Pancreas (tissue), 10 donors: ENCODE measurements around the gene CTNNAL1. TPM values are rescaled to one million over a fixed set of nuclear protein-coding genes. Genes with fewer than 3 reads are reported as not detected.
"Not testable (repeated sequence)": the region's sequence is repeated elsewhere in the genome, so short reads cannot be mapped to it uniquely, and the experiment has no call there.

Experiments
- ATAC-seq, 4 donors: fragments of 200-7000 bp; cut with Tn5 transposase; one replicate each; pipeline versions ENCODE4 v1.8.0 to v1.9.1; 2020; ENCODE audit warnings: mild to moderate bottlenecking in 4 of 4, moderate library complexity in 4 of 4
- DNase-seq, 6 donors: peaks; one replicate each; pipeline ENCODE4 v3.0.0-alpha.2; 2020
- FAIRE-seq: peaks from 2 replicates; lab custom pipeline; 2012; peaks lifted over from hg19 to GRCh38; lab: Jason Lieb, UNC
- H3K27ac ChIP-seq, 4 donors: fragments of 200-600 bp; sonication (generic); 1 replicate in 3 of 4; 2 replicates in 1 of 4; pipeline versions ENCODE4 v1.5.0 to v1.8.0; 2020
- H3K27me3 ChIP-seq, 4 donors: fragments of 200-600 bp; one replicate each; pipeline ENCODE4 v1.8.0; 2021
- H3K36me3 ChIP-seq, 3 donors: fragments of 200-600 bp; sonication (generic) in 1 of 3; one replicate each; pipeline versions ENCODE4 v1.5.0 to v1.8.0; 2020 to 2021
- H3K4me1 ChIP-seq, 3 donors: fragments of 200-600 bp; one replicate each; pipeline ENCODE4 v1.8.0; 2021
- H3K4me3 ChIP-seq, 4 donors: fragments of 200-600 bp; sonication (generic) in 2 of 4; one replicate each; pipeline versions ENCODE4 v1.5.0 to v1.8.0; 2020 to 2021
- H3K9me3 ChIP-seq, 4 donors: fragments of 200-600 bp; one replicate each; pipeline ENCODE4 v1.8.0; 2021
- WGBS, 2 donors: extraction: QIAGEN DNeasy Blood & Tissue Kit; methylation state at CpG; one replicate each; pipeline ENCODE4 v1.1.7; 2013; 5-methylcytosine and 5-hydroxymethylcytosine counted together
- intact Hi-C, 3 donors: fragments of 100-400 bp; cut with DNase I; formaldehyde crosslinking; loops; one replicate each; pipeline versions ENCODE4 v1.11.1 to v1.14.2; 2022
- polyA plus RNA-seq, 2 donors: library from polyadenylated mRNA; stranded (reverse); fragments of 200-250 nt; gene quantifications; one replicate each; pipeline ENCODE4 v1.2.3, GENCODE V29; 2013
- total RNA-seq, 6 donors: library from RNA; stranded (reverse); fragmentation: NEBNext Ultra II Directional in 4 of 6; extraction: Animal tissue kit (Norgen Biotek cat#: 25700) in 4 of 6; gene quantifications; one replicate each; pipeline versions ENCODE4 v1.2.1 to v1.2.4, GENCODE V29; 2021 to 2023
- TF ChIP-seq, protein P1 (sequence below), 4 donors: fragments of 200-600 bp; sonication (generic) in 3 of 4; IDR thresholded peaks; one replicate each; pipeline versions ENCODE4 v1.5.0 to v1.8.0; 2021; ENCODE audit warnings: antibody characterized with exemption in 4 of 4
- donor health status: healthy with polysubstance abuse.
- donor health status: DM: no; HTN: no; CAD: no; lungs with moderate emphysema.
- donor health status: DM: no; HTN: no; CAD: no.
- donor health status: control.
- donor health status: control.
- donor health status: Bipolar disorder and iron deficiency.
- donor health status: DM: yes; HTN: yes; CAD: no.
- donor health status: DM: no; HTN: no; CAD: no.
- donor health status: DM: no; HTN: no; CAD: no.
- donor health status: DM: yes; HTN: yes; CAD: no.

Gene CTNNAL1
- total and polyA plus RNA-seq, 8 donors = 8.8 to 29.7 (median 16.6) TPM

- DNase-seq (peak; percentile 89 to 96 (median 94)), FAIRE-seq (no peak), ATAC-seq (peak; percentile 88 to 95 (median 90))
- Histone ChIP-seq H3K4me1 (peaks cover 6 to 18% (median 7%) of the 10 kb centered on the region in 3 donors), H3K36me3 (no peaks in the 10 kb centered on the region), H3K9me3 (no peaks in the 10 kb centered on the region), H3K27ac (peak within 1 kb of the TSS; percentile 77 to 94 (median 91)), H3K4me3 (peak within 1 kb of the TSS; percentile 54 to 93 (median 88)), H3K27me3 (no peaks in the 10 kb centered on the region)
- intact Hi-C loops = no loop called here
- TF ChIP-seq, protein P1, sequence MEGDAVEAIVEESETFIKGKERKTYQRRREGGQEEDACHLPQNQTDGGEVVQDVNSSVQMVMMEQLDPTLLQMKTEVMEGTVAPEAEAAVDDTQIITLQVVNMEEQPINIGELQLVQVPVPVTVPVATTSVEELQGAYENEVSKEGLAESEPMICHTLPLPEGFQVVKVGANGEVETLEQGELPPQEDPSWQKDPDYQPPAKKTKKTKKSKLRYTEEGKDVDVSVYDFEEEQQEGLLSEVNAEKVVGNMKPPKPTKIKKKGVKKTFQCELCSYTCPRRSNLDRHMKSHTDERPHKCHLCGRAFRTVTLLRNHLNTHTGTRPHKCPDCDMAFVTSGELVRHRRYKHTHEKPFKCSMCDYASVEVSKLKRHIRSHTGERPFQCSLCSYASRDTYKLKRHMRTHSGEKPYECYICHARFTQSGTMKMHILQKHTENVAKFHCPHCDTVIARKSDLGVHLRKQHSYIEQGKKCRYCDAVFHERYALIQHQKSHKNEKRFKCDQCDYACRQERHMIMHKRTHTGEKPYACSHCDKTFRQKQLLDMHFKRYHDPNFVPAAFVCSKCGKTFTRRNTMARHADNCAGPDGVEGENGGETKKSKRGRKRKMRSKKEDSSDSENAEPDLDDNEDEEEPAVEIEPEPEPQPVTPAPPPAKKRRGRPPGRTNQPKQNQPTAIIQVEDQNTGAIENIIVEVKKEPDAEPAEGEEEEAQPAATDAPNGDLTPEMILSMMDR (IDR thresholded peaks at IDR 0.05) = no peak
- 0 to 2% methylated on average over 40 to 48 of the region's 48 CpGs for WGBS, 2 donors
These were observed 79.5 kb downstream of the CTNNAL1 start, which contains the start of gene ELP1 for GRCh38 chr9:108933718-108934322. Gene ELP1, minus strand, starts transcription at chr9:108934124. Its CDS starts 2,978 bp downstream, at chr9:108931146.

GRCh38 chr9:108933231-108933717 is 80.0 kb downstream of the CTNNAL1 start:
- no peaks in the 10 kb centered on the region for H3K36me3 ChIP-seq
- DNase-seq = peak in 1 of 6 donors; percentile 10
- no peak for ATAC-seq
- intact Hi-C loops = no loop called here
- peaks cover 6 to 18% (median 7%) of the 10 kb centered on the region in 3 donors for H3K4me1 ChIP-seq
- H3K27me3 ChIP-seq = no peaks in the 10 kb centered on the region
- peak overlapping the region; percentile 54 to 93 (median 88) for H3K4me3 ChIP-seq
- H3K27ac ChIP-seq = peak overlapping the region; percentile 77 to 94 (median 91)
- no peak for FAIRE-seq
- TF ChIP-seq, protein P1 (IDR thresholded peaks at IDR 0.05) = no peak
- WGBS, 2 donors = 0% methylated on average over 25 of the region's 25 CpGs
- H3K9me3 ChIP-seq = no peaks in the 10 kb centered on the region

GRCh38 chr9:108928386-108928785 is 84.9 kb downstream of the CTNNAL1 start:
- Histone ChIP-seq H3K9me3 (no peaks in the 10 kb centered on the region), H3K27me3 (no peaks in the 10 kb centered on the region), H3K36me3 (peaks cover 0 to 25% (median 3%) of the 10 kb centered on the region in 3 donors), H3K4me3 (no peak overlapping the region), H3K4me1 (peaks cover 0 to 10% (median 7%) of the 10 kb centered on the region in 3 donors), H3K27ac (no peak overlapping the region)
- 90 to 93% methylated on average over 2 of the region's 2 CpGs for WGBS, 2 donors
- no peak for DNase-seq
- FAIRE-seq = no peak
- intact Hi-C loops = no loop called here
- ATAC-seq = no peak
- TF ChIP-seq, protein P1 (IDR thresholded peaks at IDR 0.05) = no peak

- Histone ChIP-seq H3K36me3 (peaks cover 0 to 33% (median 3%) of the 10 kb centered on the region in 3 donors), H3K4me1 (no peaks in the 10 kb centered on the region), H3K4me3 (no peak overlapping the region), H3K27ac (no peak overlapping the region), H3K9me3 (no peaks in the 10 kb centered on the region), H3K27me3 (no peaks in the 10 kb centered on the region)
- DNase-seq = no peak
- TF ChIP-seq, protein P1 (IDR thresholded peaks at IDR 0.05) = no peak
- ATAC-seq = no peak
- intact Hi-C loops = no loop called here
- FAIRE-seq = no peak
These were observed 88.8 kb downstream of the CTNNAL1 start for GRCh38 chr9:108924466-108924865.

DNA sequence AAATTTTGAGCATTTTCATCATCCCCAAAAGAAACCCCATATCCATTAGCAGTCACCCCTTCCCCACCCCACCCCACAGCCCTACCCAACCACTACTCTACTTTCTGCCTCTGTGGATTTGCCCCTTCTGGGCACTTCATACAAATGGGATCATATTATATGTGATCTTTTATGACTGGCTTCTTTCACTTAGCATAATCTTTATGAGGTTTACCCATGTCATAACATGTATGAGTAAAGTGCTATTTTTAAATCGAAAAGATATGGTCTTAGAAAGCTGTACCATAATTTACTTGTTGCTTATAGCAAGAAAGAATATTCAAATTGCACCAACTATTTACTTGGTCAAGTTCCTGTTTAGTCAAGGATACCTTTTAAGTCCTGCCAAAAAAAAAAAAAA is 92.1 kb downstream of the CTNNAL1 start:
- TF ChIP-seq, protein P1 (IDR thresholded peaks at IDR 0.05) = no peak
- FAIRE-seq (no peak), DNase-seq (no peak), ATAC-seq (no peak)
- Histone ChIP-seq H3K36me3 (peaks cover 0 to 28% (median 0%) of the 10 kb centered on the region in 3 donors), H3K27me3 (no peaks in the 10 kb centered on the region), H3K27ac (no peak overlapping the region), H3K4me1 (no peaks in the 10 kb centered on the region), H3K4me3 (no peak overlapping the region), H3K9me3 (no peaks in the 10 kb centered on the region)
- intact Hi-C loops = no loop called here
- WGBS, 2 donors = 85 to 89% methylated on average over 1 of the region's 1 CpG

GRCh38 chr9:108920401-108920800 is 92.9 kb downstream of the CTNNAL1 start:
- H3K36me3 ChIP-seq = peaks cover 0 to 27% (median 0%) of the 10 kb centered on the region in 3 donors
- DNase-seq, FAIRE-seq, H3K27ac ChIP-seq, intact Hi-C loops, H3K9me3 ChIP-seq, H3K27me3 ChIP-seq, H3K4me1 ChIP-seq, H3K4me3 ChIP-seq, ATAC-seq: not testable (repeated sequence)
- WGBS, 2 donors = 93 to 100% methylated on average over 1 of the region's 1 CpG
